ENCODE results near the gene TTN.

TTN gene

DNA sequence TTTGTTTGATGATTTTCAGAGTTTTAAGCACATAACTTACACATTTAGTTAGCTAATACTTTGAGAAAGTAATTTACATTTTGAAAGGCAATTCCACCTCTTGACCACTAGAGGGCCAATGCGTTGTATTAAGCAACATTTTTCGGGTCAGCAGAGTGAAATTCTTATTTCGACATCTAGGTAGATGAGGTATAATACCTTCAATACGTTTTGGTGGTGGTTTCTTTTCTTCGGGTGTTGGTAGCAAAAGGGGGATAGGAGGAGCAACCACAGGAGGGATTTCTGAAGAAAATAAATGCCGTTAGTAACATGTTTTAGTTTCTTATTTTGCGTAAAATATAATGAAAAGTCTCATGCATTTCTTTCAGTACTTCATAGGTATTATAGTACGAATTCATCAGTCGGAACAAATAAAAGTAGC lies 106.3 kb downstream of the TTN start:
- no peaks in the 10 kb centered on the region for H3K4me1 ChIP-seq (ENCODE audit: low read length)
- H4K20me1 ChIP-seq (ENCODE audit: insufficient read depth, low read length): no peaks in the 10 kb centered on the region
- H3K4me3 ChIP-seq (ENCODE audit: low read length): no peak overlapping the region
- peak overlapping the region; percentile 28; the same call in 1 of the 2 replicates for H3K4me2 ChIP-seq (ENCODE audit: low read depth, low read length)
- no peaks in the 10 kb centered on the region for H3F3A ChIP-seq (ENCODE audit: insufficient read depth, low read length)
- H3K9ac ChIP-seq (ENCODE audit: low read length): no peak overlapping the region
- TF ChIP-seq EZH2phosphoT487 (IDR thresholded peaks at IDR 0.05; ENCODE audit: low read length) (no peak), EZH2 (optimal IDR thresholded peaks at IDR 0.05; ENCODE audit: low read depth, low read length) (no peak)
- TF ChIP-seq, protein P1, sequence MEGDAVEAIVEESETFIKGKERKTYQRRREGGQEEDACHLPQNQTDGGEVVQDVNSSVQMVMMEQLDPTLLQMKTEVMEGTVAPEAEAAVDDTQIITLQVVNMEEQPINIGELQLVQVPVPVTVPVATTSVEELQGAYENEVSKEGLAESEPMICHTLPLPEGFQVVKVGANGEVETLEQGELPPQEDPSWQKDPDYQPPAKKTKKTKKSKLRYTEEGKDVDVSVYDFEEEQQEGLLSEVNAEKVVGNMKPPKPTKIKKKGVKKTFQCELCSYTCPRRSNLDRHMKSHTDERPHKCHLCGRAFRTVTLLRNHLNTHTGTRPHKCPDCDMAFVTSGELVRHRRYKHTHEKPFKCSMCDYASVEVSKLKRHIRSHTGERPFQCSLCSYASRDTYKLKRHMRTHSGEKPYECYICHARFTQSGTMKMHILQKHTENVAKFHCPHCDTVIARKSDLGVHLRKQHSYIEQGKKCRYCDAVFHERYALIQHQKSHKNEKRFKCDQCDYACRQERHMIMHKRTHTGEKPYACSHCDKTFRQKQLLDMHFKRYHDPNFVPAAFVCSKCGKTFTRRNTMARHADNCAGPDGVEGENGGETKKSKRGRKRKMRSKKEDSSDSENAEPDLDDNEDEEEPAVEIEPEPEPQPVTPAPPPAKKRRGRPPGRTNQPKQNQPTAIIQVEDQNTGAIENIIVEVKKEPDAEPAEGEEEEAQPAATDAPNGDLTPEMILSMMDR (IDR thresholded peaks at IDR 0.05; ENCODE audit: low read length): peak; percentile 83
- H3K27ac ChIP-seq (ENCODE audit: low read length): no peak overlapping the region
- H3K79me2 ChIP-seq (ENCODE audit: low read length): no peaks in the 10 kb centered on the region
- H3K9me2 ChIP-seq (replicated peaks; ENCODE audit: insufficient read depth, low read length): no peaks in the 10 kb centered on the region
- no peaks in the 10 kb centered on the region for H3K27me3 ChIP-seq (replicated peaks; ENCODE audit: insufficient read depth, low read length)
- no peaks in the 10 kb centered on the region for H3K36me3 ChIP-seq (replicated peaks; ENCODE audit: insufficient read depth, low read length)
- peak; percentile 48 for DNase-seq
- H3K9me3 ChIP-seq (replicated peaks; ENCODE audit: insufficient read depth, low read length): no peaks in the 10 kb centered on the region
- peak overlapping the region; percentile 41; the same call in 1 of the 2 replicates for H2AFZ ChIP-seq (ENCODE audit: low read length)

DNA sequence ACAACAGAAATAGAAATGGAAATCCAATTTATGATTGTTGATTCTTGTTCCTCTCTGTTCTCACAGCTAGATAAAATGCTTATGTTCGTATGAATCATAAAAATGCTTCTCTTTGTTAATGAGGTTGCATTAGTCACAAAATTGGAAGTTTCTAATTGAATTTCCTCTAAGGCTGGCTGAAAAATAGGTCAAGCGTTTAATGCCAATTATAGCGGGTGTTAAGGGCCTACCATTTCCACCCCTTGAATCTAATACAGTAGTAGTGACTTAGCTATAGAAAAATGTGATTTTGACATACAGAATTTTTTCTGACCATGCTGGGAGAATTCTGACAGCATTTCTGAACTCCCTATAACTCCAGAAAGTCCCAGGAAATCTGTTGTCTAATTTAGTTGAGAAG lies 107.1 kb downstream of the TTN start:
- TF ChIP-seq EZH2phosphoT487 (IDR thresholded peaks at IDR 0.05; ENCODE audit: low read length): no peak
- no peak overlapping the region for H2AFZ ChIP-seq (ENCODE audit: low read length)
- H3K27me3 ChIP-seq (replicated peaks; ENCODE audit: insufficient read depth, low read length): no peaks in the 10 kb centered on the region
- H3K27ac ChIP-seq (ENCODE audit: low read length): no peak overlapping the region
- H3K9me2 ChIP-seq (replicated peaks; ENCODE audit: insufficient read depth, low read length): no peaks in the 10 kb centered on the region
- no peaks in the 10 kb centered on the region for H3K79me2 ChIP-seq (ENCODE audit: low read length)
- H3K4me3 ChIP-seq (ENCODE audit: low read length): no peak overlapping the region
- no peaks in the 10 kb centered on the region for H3K4me1 ChIP-seq (ENCODE audit: low read length)
- H3K4me2 ChIP-seq (ENCODE audit: low read depth, low read length): no peak overlapping the region
- H3F3A ChIP-seq (ENCODE audit: insufficient read depth, low read length): no peaks in the 10 kb centered on the region
- no peak overlapping the region for H3K9ac ChIP-seq (ENCODE audit: low read length)
- no peaks in the 10 kb centered on the region for H3K9me3 ChIP-seq (replicated peaks; ENCODE audit: insufficient read depth, low read length)
- DNase-seq: no peak
- no peaks in the 10 kb centered on the region for H4K20me1 ChIP-seq (ENCODE audit: insufficient read depth, low read length)
- H3K36me3 ChIP-seq (replicated peaks; ENCODE audit: insufficient read depth, low read length): no peaks in the 10 kb centered on the region

DNA sequence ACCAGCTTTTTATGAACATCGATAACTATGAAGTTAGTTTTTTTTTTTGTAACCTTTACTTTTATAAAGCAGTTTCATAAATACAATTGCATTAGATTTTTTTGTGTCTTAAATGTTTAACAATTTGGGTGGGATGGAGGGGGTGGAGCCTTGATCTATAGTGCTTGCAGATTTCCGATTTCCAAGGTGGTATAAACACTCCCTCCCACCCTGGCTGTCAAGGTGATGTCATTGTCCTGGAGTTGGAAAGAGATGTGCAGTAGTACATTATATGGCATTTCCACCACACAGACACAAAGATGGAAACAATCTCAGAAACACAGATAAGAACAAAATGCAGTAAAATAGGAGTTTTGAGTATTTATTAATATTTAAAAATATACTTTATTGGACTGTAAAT lies 114.4 kb downstream of the TTN start:
- H3K9me2 ChIP-seq (replicated peaks; ENCODE audit: insufficient read depth, low read length): no peaks in the 10 kb centered on the region
- H3K9me3 ChIP-seq (replicated peaks; ENCODE audit: insufficient read depth, low read length): no peaks in the 10 kb centered on the region
- no peaks in the 10 kb centered on the region for H3F3A ChIP-seq (ENCODE audit: insufficient read depth, low read length)
- H2AFZ ChIP-seq (ENCODE audit: low read length): no peak overlapping the region
- H3K27me3 ChIP-seq (replicated peaks; ENCODE audit: insufficient read depth, low read length): no peaks in the 10 kb centered on the region
- TF ChIP-seq EZH2phosphoT487 (IDR thresholded peaks at IDR 0.05; ENCODE audit: low read length) (no peak), EZH2 (optimal IDR thresholded peaks at IDR 0.05; ENCODE audit: low read depth, low read length) (no peak)
- TF ChIP-seq, protein P1 (IDR thresholded peaks at IDR 0.05; ENCODE audit: low read length): no peak
- H3K79me2 ChIP-seq (ENCODE audit: low read length): no peaks in the 10 kb centered on the region
- no peaks in the 10 kb centered on the region for H3K4me1 ChIP-seq (ENCODE audit: low read length)
- no peak overlapping the region for H3K9ac ChIP-seq (ENCODE audit: low read length)
- no peak overlapping the region for H3K4me2 ChIP-seq (ENCODE audit: low read depth, low read length)
- H3K27ac ChIP-seq (ENCODE audit: low read length): no peak overlapping the region
- no peaks in the 10 kb centered on the region for H4K20me1 ChIP-seq (ENCODE audit: insufficient read depth, low read length)
- no peaks in the 10 kb centered on the region for H3K36me3 ChIP-seq (replicated peaks; ENCODE audit: insufficient read depth, low read length)
- no peak overlapping the region for H3K4me3 ChIP-seq (ENCODE audit: low read length)
- no peak for DNase-seq

DNA sequence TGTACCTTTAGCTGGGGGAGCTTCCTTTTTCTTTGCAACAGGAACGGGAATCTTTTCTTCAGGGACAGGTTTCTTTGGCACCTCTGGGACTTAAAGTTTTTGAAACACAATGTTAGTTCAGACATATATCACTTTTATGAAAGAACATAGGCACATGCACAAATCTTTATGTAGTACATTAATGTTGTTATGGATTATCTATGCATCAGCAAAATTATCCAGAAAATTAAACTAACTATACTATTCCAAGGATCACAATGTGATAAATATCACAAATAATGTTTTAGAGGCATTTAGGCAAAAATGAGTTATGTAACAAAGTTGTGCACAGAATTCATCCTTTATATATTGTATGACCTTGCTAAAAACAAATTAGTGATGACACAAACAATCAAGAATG lies 117.4 kb downstream of the TTN start:
- no peaks in the 10 kb centered on the region for H3K79me2 ChIP-seq (ENCODE audit: low read length)
- no peak overlapping the region for H3K9ac ChIP-seq (ENCODE audit: low read length)
- no peaks in the 10 kb centered on the region for H3K4me1 ChIP-seq (ENCODE audit: low read length)
- no peak overlapping the region for H3K27ac ChIP-seq (ENCODE audit: low read length)
- H2AFZ ChIP-seq (ENCODE audit: low read length): no peak overlapping the region
- H3K4me3 ChIP-seq (ENCODE audit: low read length): no peak overlapping the region
- H3K36me3 ChIP-seq (replicated peaks; ENCODE audit: insufficient read depth, low read length): no peaks in the 10 kb centered on the region
- H3F3A ChIP-seq (ENCODE audit: insufficient read depth, low read length): no peaks in the 10 kb centered on the region
- H3K4me2 ChIP-seq (ENCODE audit: low read depth, low read length): no peak overlapping the region
- H3K27me3 ChIP-seq (replicated peaks; ENCODE audit: insufficient read depth, low read length): no peaks in the 10 kb centered on the region
- no peaks in the 10 kb centered on the region for H4K20me1 ChIP-seq (ENCODE audit: insufficient read depth, low read length)
- TF ChIP-seq, protein P1 (IDR thresholded peaks at IDR 0.05; ENCODE audit: low read length): no peak
- TF ChIP-seq EZH2phosphoT487 (IDR thresholded peaks at IDR 0.05; ENCODE audit: low read length) (no peak), EZH2 (optimal IDR thresholded peaks at IDR 0.05; ENCODE audit: low read depth, low read length) (no peak)
- DNase-seq: no peak
- no peaks in the 10 kb centered on the region for H3K9me2 ChIP-seq (replicated peaks; ENCODE audit: insufficient read depth, low read length)
- H3K9me3 ChIP-seq (replicated peaks; ENCODE audit: insufficient read depth, low read length): no peaks in the 10 kb centered on the region
